Parathyroid adenoma (tissue), 2 donors: ENCODE data around the gene GPR18.

ENCODE experiments used
- H2AFZ ChIP-seq: fragments of 300-600 bp; sonication (generic); one replicate; pipeline ENCODE4 v1.7.0; 2017; ENCODE audit warnings: antibody characterized with exemption, mild to moderate bottlenecking
- H3K27ac ChIP-seq: fragments of 300-600 bp; sonication (generic); one replicate; pipeline ENCODE4 v1.7.0; 2017
- H3K27me3 ChIP-seq: fragments of 300-600 bp; sonication (generic); one replicate; pipeline ENCODE4 v1.7.0; 2017; ENCODE audit warnings: low read length; ENCODE audit not compliant: control insufficient read depth, insufficient read depth
- H3K36me3 ChIP-seq: fragments of 300-600 bp; sonication (generic); one replicate; pipeline ENCODE4 v1.7.0; 2017; ENCODE audit warnings: low read length; ENCODE audit not compliant: control insufficient read depth, insufficient read depth
- H3K4me1 ChIP-seq: fragments of 300-600 bp; sonication (generic); one replicate; pipeline ENCODE4 v1.7.0; 2017; ENCODE audit warnings: control low read depth
- H3K4me2 ChIP-seq: fragments of 300-600 bp; sonication (generic); one replicate; pipeline ENCODE4 v1.7.0; 2017; ENCODE audit warnings: low read length
- H3K4me3 ChIP-seq: fragments of 300-600 bp; sonication (generic); one replicate; pipeline ENCODE4 v1.7.0; 2017; ENCODE audit warnings: low read depth, low read length
- H3K79me2 ChIP-seq: fragments of 300-600 bp; sonication (generic); one replicate; pipeline ENCODE4 v1.7.0; 2017; ENCODE audit warnings: control low read depth
- H3K9ac ChIP-seq: fragments of 300-600 bp; sonication (generic); one replicate; pipeline ENCODE4 v1.7.0; 2017; ENCODE audit warnings: mild to moderate bottlenecking
- H3K9me3 ChIP-seq: fragments of 300-600 bp; sonication (generic); one replicate; pipeline ENCODE4 v1.7.0; 2017; ENCODE audit warnings: low read length; ENCODE audit not compliant: control insufficient read depth
- CTCF ChIP-seq: fragments of 300-600 bp; sonication (generic); IDR thresholded peaks from one replicate; pipeline ENCODE4 v1.7.0; 2017; ENCODE audit warnings: antibody characterized with exemption, mild to moderate bottlenecking
- donor health status: primary hyperparathyroidism.

GPR18 gene

DNA sequence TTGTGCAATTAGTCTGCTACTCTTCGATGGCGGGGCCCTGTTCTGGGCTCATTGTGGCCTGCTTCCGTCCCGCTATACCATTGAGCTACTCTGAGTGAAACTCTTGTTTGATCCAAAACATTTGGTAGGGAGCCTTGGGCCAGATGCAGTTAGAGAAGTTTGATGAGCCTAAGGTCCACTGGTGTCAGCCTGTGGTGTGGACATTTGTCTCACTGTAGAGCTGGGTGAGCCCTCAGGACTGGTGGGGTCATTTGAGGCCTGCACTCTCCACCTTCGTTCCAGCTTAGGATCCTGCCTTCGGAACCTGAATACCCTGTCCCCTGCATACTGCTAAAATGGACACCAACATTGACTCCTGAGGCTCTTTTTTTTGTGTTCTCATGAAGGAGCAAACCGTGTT lies 50.7 kb downstream of the GPR18 start:
- no peak for TF ChIP-seq CTCF
- no peak overlapping the region for H3K9ac ChIP-seq
- no peak overlapping the region for H3K4me2 ChIP-seq
- no peak overlapping the region for H2AFZ ChIP-seq
- no peaks in the 10 kb centered on the region for H3K36me3 ChIP-seq
- H3K4me3 ChIP-seq = no peak overlapping the region
- no peak overlapping the region for H3K27ac ChIP-seq
- H3K79me2 ChIP-seq = peaks cover 17% of the 10 kb centered on the region
- H3K27me3 ChIP-seq = no peaks in the 10 kb centered on the region
- no peaks in the 10 kb centered on the region for H3K9me3 ChIP-seq
- H3K4me1 ChIP-seq = no peaks in the 10 kb centered on the region

DNA sequence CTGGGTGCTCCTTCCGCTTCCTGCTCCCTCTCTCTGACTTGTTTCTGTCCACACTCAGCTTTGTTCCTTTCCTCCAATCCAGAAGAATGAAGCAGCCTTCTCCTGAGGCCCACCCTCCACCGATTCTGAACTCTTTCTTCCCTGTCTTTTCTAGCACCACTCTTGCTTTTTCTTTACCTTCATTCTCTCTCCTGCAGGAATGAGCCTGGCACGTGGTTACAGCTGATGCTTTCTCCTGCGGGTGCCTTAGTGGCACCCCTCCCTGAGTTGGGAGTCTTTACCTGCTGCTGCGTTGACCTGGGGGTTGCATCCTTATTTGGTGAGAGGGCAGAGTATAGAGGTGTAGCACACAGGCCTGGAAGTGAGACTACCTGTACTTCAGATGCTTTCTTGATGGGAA lies 51.3 kb downstream of the GPR18 start:
- no peaks in the 10 kb centered on the region for H3K36me3 ChIP-seq

DNA sequence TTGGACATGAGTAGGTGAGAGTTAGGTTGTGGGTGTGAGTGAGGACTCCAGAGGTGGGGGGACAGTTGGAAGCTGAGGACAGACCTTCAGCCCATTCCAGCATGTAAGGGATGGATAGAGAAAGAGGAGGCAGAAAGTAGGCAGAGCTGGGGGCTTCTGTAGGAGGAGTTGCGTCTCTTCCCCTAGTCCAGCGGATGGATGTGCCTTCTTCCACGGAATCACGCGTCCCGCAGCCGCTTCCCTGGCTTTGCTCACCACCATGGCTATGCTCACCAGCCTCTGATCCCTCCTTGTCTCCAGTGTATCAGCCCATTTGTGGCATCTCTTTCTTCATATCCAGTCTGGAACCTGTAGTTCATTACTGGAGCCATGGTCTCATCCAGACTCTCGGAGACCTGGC lies 52.0 kb downstream of the GPR18 start:
- Histone ChIP-seq H3K4me1 (no peaks in the 10 kb centered on the region), H3K4me3 (no peak overlapping the region), H2AFZ (no peak overlapping the region), H3K9me3 (no peaks in the 10 kb centered on the region), H3K36me3 (no peaks in the 10 kb centered on the region), H3K4me2 (no peak overlapping the region), H3K9ac (no peak overlapping the region), H3K27me3 (no peaks in the 10 kb centered on the region), H3K79me2 (peaks cover 14% of the 10 kb centered on the region), H3K27ac (no peak overlapping the region)
- no peak for TF ChIP-seq CTCF

More for the DNA sequence above, 51.3 kb downstream of the GPR18 start:
- H3K9ac ChIP-seq = no peak overlapping the region
- TF ChIP-seq CTCF = no peak
- peaks cover 17% of the 10 kb centered on the region for H3K79me2 ChIP-seq
- no peak overlapping the region for H3K4me2 ChIP-seq
- H3K4me1 ChIP-seq = no peaks in the 10 kb centered on the region
- H3K27me3 ChIP-seq = no peaks in the 10 kb centered on the region
- H2AFZ ChIP-seq = no peak overlapping the region
- H3K27ac ChIP-seq = no peak overlapping the region
- H3K4me3 ChIP-seq = no peak overlapping the region
- H3K9me3 ChIP-seq = no peaks in the 10 kb centered on the region

GRCh38 chr13:99205621-99206220 lies 52.5 kb downstream of the GPR18 start:
- H3K4me2 ChIP-seq = no peak overlapping the region
- no peaks in the 10 kb centered on the region for H3K4me1 ChIP-seq
- TF ChIP-seq CTCF = no peak
- H3K27me3 ChIP-seq = no peaks in the 10 kb centered on the region
- H3K79me2 ChIP-seq = peaks cover 14% of the 10 kb centered on the region
- H3K36me3 ChIP-seq = no peaks in the 10 kb centered on the region
- H3K27ac ChIP-seq = no peak overlapping the region
- H2AFZ ChIP-seq = no peak overlapping the region
- no peak overlapping the region for H3K4me3 ChIP-seq
- H3K9me3 ChIP-seq = no peaks in the 10 kb centered on the region
- no peak overlapping the region for H3K9ac ChIP-seq
